ENCODE results near the gene RAD51B. TPM values are rescaled to one million over a fixed set of nuclear protein-coding genes. Genes with fewer than 3 reads are reported as not detected.

Gene RAD51B
- polyA plus RNA-seq, 3 donors: 3.6 to 11.6 (median 9.4) TPM

DNA sequence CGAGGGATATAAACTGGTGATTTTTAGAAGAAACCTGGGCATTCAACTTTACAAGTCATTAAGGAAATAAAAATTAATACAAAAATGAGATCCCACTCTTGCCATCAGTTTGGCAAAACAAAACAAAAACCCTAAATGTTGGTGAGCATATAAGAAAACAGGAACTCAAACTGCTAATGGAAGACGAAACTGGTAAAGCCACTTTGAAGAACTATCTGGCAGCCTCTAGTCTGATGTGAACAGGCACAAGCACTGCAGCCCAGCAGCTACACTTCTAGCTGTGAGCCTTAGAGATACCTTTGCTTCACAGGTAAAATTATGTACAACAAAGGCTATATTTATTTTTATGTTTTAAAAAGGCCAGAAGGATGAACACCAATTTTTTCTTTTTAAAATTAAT is 513.7 kb downstream of the RAD51B start:
- H3K4me2 ChIP-seq (replicated peaks; ENCODE audit: extremely low read depth, low read length, poor library complexity, severe bottlenecking): no peak overlapping the region
- DNase-seq: peak; percentile 29 to 43 (median 38)
- no peak overlapping the region for H3K4me3 Mint-ChIP-seq
- 0% methylated on average over 1 of the region's 2 CpGs for WGBS (ENCODE audit: insufficient coverage)
- H3K4me1 Mint-ChIP-seq: peaks cover 39% of the 10 kb centered on the region
- intact Hi-C loops (cut with micrococcal nuclease): no loop called here
- no peak for TF ChIP-seq CTCF (IDR thresholded peaks at IDR 0.05)
- H3K4me1 ChIP-seq (ENCODE audit: control insufficient read depth in 1 of 2, insufficient read depth in 2 of 2, low read length in 2 of 2): peaks cover 24 to 28% of the 10 kb centered on the region in 2 donors
- no peak overlapping the region for H2AFZ ChIP-seq (ENCODE audit: insufficient read depth, low read depth, low read length, poor library complexity, severe bottlenecking)
- no peaks in the 10 kb centered on the region for H3K27me3 ChIP-seq (ENCODE audit: control insufficient read depth in 2 of 2, insufficient read depth in 2 of 2, low read length in 2 of 2)
- H3K9me3 Mint-ChIP-seq: peaks cover 0 to 3% (median 0%) of the 10 kb centered on the region in 7 donors
- no peaks in the 10 kb centered on the region for H3K79me2 ChIP-seq (ENCODE audit: insufficient read depth, low read length)
- H3K9ac ChIP-seq (ENCODE audit: insufficient read depth, low read length, poor library complexity, severe bottlenecking): no peak overlapping the region
- H3K36me3 ChIP-seq (replicated peaks in 1 of 2; ENCODE audit: control insufficient read depth in 1 of 2, insufficient read depth in 2 of 2, low read length in 2 of 2): no peaks in the 10 kb centered on the region
- peak overlapping the region in 1 of 7 donors; percentile 63 for H3K27ac Mint-ChIP-seq
- no peak overlapping the region for H3K27ac ChIP-seq (ENCODE audit: low read depth in 1 of 2, low read length in 2 of 2)
- H3K4me3 ChIP-seq (replicated peaks in 1 of 3; ENCODE audit: low read depth in 2 of 3, low read length in 3 of 3): no peak overlapping the region
- no peaks in the 10 kb centered on the region for H4K20me1 ChIP-seq (ENCODE audit: insufficient read depth, low read length)
- no peaks in the 10 kb centered on the region for H3K27me3 Mint-ChIP-seq (ENCODE audit: low read depth in 3 of 3)
- H3K36me3 Mint-ChIP-seq: peaks cover 0 to 2% of the 10 kb centered on the region in 2 donors
- H3K9me3 ChIP-seq (replicated peaks in 1 of 2; ENCODE audit: control insufficient read depth in 1 of 2, insufficient read depth in 1 of 2, low read length in 2 of 2): no peaks in the 10 kb centered on the region

DNA sequence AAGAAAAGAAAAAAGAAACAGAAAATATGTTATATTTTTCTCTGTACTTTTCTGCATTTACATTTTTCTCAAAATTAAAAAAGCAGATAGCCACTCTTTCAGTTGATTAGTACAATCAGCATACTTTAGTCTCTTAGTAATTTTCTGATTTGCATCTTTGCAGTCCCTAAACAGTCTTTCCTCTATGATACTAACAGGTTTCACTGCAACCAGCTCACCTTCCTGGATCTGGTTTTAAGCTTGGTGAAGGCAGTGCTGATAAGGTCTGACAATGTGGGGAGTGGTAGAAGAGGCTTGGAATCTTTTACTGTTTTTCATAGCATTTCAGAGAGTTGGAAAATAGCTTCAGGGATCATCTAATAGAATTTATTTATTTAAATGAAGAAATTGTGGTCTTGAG is 515.7 kb downstream of the RAD51B start:
- TF ChIP-seq CTCF (IDR thresholded peaks at IDR 0.05): no peak
- Mint-ChIP-seq H3K4me3 (no peak overlapping the region), H3K4me1 (peaks cover 43% of the 10 kb centered on the region), H3K27ac (no peak overlapping the region), H3K27me3 (ENCODE audit: low read depth in 3 of 3) (peaks cover 0 to 2% (median 0%) of the 10 kb centered on the region in 3 donors), H3K9me3 (peaks cover 0 to 5% (median 0%) of the 10 kb centered on the region in 7 donors), H3K36me3 (peaks cover 0 to 2% of the 10 kb centered on the region in 2 donors)
- H3K9ac ChIP-seq (ENCODE audit: insufficient read depth, low read length, poor library complexity, severe bottlenecking): no peak overlapping the region
- no peaks in the 10 kb centered on the region for H3K79me2 ChIP-seq (ENCODE audit: insufficient read depth, low read length)
- H3K4me3 ChIP-seq (replicated peaks in 1 of 3; ENCODE audit: low read depth in 2 of 3, low read length in 3 of 3): no peak overlapping the region
- no peak for DNase-seq
- no peaks in the 10 kb centered on the region for H3K27me3 ChIP-seq (ENCODE audit: control insufficient read depth in 2 of 2, insufficient read depth in 2 of 2, low read length in 2 of 2)
- H3K27ac ChIP-seq (ENCODE audit: low read depth in 1 of 2, low read length in 2 of 2): no peak overlapping the region
- intact Hi-C loops (cut with micrococcal nuclease): no loop called here
- H3K9me3 ChIP-seq (replicated peaks in 1 of 2; ENCODE audit: control insufficient read depth in 1 of 2, insufficient read depth in 1 of 2, low read length in 2 of 2): no peaks in the 10 kb centered on the region
- no peak overlapping the region for H2AFZ ChIP-seq (ENCODE audit: insufficient read depth, low read depth, low read length, poor library complexity, severe bottlenecking)
- no peaks in the 10 kb centered on the region for H3K36me3 ChIP-seq (replicated peaks in 1 of 2; ENCODE audit: control insufficient read depth in 1 of 2, insufficient read depth in 2 of 2, low read length in 2 of 2)
- no peak overlapping the region for H3K4me2 ChIP-seq (replicated peaks; ENCODE audit: extremely low read depth, low read length, poor library complexity, severe bottlenecking)
- H3K4me1 ChIP-seq (ENCODE audit: control insufficient read depth in 1 of 2, insufficient read depth in 2 of 2, low read length in 2 of 2): peaks cover 24 to 28% of the 10 kb centered on the region in 2 donors
- H4K20me1 ChIP-seq (ENCODE audit: insufficient read depth, low read length): no peaks in the 10 kb centered on the region
